GM21367 (cell line): ENCODE measurements around the gene AOC2.
"Not testable (repeated sequence)": the region's sequence is repeated elsewhere in the genome, so short reads cannot be mapped to it uniquely, and the experiment has no call there.

Source experiments
- ATAC-seq: cut with Tn5 transposase; IDR thresholded peaks from one replicate; pipeline ENCODE4 v1.9.1; 2021; ENCODE audit not compliant: unreplicated experiment

The AOC2 gene

GRCh38 chr17:42853004-42853403 is 8.6 kb downstream of the AOC2 start:
- no peak for ATAC-seq

GRCh38 chr17:42853597-42853967 is 9.2 kb downstream of the AOC2 start:
- no peak for ATAC-seq

- ATAC-seq = no peak
Observed at GRCh38 chr17:42853968-42854790, 9.8 kb downstream of the AOC2 start.

GRCh38 chr17:42855048-42855596 is 10.7 kb downstream of the AOC2 start:
- no peak for ATAC-seq

- not testable (repeated sequence) for ATAC-seq
Observed at GRCh38 chr17:42856093-42856492, 11.7 kb downstream of the AOC2 start.

GRCh38 chr17:42856516-42856915 is 12.1 kb downstream of the AOC2 start:
- not testable (repeated sequence) for ATAC-seq

GRCh38 chr17:42857389-42857788 is 13.0 kb downstream of the AOC2 start:
- ATAC-seq = no peak

GRCh38 chr17:42865638-42866094 is 21.3 kb downstream of the AOC2 start:
- ATAC-seq = no peak

- no peak for ATAC-seq
Observed at GRCh38 chr17:42866216-42866615, 21.8 kb downstream of the AOC2 start.

- ATAC-seq = no peak
Observed at GRCh38 chr17:42866631-42867575, 22.5 kb downstream of the AOC2 start.

- not testable (repeated sequence) for ATAC-seq
Observed at GRCh38 chr17:42867694-42868261, 23.4 kb downstream of the AOC2 start.

GRCh38 chr17:42868338-42868737 is 24.0 kb downstream of the AOC2 start:
- no peak for ATAC-seq

GRCh38 chr17:42871647-42872046 is 27.3 kb downstream of the AOC2 start:
- ATAC-seq = no peak

GRCh38 chr17:42872251-42872965 is 28.0 kb downstream of the AOC2 start:
- ATAC-seq = no peak

GRCh38 chr17:42873315-42873714 is 28.9 kb downstream of the AOC2 start:
- ATAC-seq = no peak

- ATAC-seq = not testable (repeated sequence)
Observed at GRCh38 chr17:42873932-42874695, 29.7 kb downstream of the AOC2 start.

GRCh38 chr17:42877037-42877436 is 32.7 kb downstream of the AOC2 start:
- ATAC-seq = no peak

- ATAC-seq = no peak
Observed at GRCh38 chr17:42878123-42878880, 33.9 kb downstream of the AOC2 start.
